ENCODE measurements around the gene LMX1B.
A peak's percentile ranks its signal among the peaks of the same experiment; 100 is the strongest.

Gene LMX1B

DNA sequence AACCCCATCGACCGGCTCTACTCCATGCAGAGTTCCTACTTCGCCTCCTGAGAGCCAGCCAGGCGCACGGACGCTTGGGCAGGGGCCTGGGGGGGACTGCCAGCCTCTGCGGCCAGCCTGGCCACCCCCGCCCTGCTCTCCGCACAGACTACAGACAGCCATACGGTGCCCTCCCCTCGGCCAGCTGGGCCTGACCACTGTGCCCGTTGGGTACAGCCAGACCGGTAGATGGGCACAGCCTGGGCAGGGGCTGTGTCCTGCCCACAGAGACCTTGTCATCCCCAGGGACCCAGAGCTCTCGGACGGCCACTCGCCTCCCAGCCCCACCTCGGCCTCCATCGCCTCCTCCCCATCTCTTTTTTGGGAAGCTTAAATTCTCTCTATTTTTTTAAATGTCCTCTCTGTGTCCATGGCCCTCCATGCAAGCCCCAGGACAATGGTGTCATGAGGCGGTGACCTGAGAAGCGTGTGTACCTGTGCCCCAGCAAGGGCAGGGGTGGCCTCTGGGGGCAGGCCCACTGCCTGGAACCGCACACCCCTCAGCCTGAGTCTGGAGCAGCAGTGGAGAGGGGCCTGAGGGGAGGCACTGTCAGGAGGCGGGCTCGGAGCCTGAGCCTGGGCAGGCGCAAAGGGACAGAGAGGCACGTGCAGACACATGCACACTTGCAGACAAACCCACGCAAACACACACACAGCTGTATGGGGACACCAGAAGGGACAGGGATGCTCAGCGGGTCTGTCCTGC lies 82.8 kb downstream of the LMX1B start:
- no peak for DNase-seq (ENCODE audit: low spot score in 2 of 2)
- Mint-ChIP-seq H3K4me3 (no peak overlapping the region), H3K27me3 (peaks cover 70% of the 10 kb centered on the region), H3K27ac (ENCODE audit: low read depth) (no peak overlapping the region), H3K4me1 (no peaks in the 10 kb centered on the region), H3K36me3 (ENCODE audit: insufficient read depth) (peaks cover 2% of the 10 kb centered on the region), H3K9me3 (no peaks in the 10 kb centered on the region)
- no peak for ATAC-seq (replicated peaks; ENCODE audit: extremely low read depth, poor library complexity, severe bottlenecking)

DNA sequence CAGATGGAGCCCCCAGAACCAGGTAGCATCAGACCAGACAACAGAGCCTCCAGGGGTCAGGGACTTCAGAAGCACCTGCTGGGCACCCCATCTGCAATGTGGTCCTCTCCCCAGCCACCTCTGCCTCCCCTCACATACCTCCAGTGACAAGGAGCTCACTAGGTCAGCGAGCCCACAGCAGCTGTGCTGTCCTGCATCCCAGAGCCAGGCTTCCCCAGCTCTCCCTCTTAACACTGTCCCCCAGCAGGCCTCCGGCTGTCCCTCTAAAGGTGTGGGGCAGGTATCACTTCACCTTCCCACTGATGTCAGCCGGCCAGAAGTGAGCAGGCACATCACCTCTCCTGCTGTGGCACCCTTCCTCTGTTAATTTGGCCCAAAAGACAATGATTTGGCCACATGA lies 83.6 kb downstream of the LMX1B start:
- DNase-seq (ENCODE audit: low spot score in 2 of 2): no peak
- Mint-ChIP-seq H3K27ac (ENCODE audit: low read depth) (no peak overlapping the region), H3K27me3 (peaks cover 70% of the 10 kb centered on the region), H3K36me3 (ENCODE audit: insufficient read depth) (peaks cover 2% of the 10 kb centered on the region), H3K4me3 (no peak overlapping the region), H3K4me1 (no peaks in the 10 kb centered on the region), H3K9me3 (no peaks in the 10 kb centered on the region)
- no peak for ATAC-seq (replicated peaks; ENCODE audit: extremely low read depth, poor library complexity, severe bottlenecking)

DNA sequence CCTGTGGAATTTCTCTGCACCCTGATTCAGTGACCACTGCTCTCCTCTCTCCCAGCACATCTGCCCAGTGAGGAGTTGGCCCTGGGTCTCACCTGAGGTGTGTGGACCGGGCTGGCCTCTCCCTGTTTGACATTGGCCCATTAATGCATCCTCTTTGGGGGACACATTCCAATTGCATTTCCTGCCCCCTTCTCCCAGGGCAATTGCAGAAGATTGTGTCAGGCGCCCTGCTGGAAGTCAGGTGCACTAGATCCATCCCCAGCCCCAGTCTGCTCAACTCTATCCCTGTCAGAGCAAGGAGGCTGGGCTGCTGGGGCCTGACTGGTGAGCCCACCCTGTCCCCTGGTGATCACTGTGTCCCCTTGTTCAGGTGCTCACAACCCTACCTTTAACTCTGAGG lies 84.5 kb downstream of the LMX1B start:
- H3K4me3 Mint-ChIP-seq: no peak overlapping the region

DNA sequence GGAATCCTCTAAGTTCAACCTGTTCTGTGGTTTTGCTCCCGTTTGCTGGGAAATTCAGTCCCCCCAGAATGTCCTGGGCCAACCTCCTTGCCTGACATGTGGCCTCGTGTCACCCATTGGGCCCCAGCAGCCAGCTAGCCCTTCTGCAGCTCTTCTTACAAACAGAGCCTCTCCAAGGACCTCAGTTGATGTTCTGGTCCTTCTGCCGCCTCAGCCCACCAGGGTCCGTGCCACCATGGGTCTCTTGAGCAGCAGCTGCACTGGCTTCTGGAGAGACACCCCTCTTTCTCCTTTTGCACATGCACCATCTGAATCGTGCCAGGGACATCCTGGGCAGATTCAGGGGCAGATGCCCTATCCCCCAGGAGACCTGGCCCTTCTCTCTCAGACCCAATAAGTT lies 85.0 kb downstream of the LMX1B start:
- Mint-ChIP-seq H3K36me3 (ENCODE audit: insufficient read depth) (peaks cover 2% of the 10 kb centered on the region), H3K9me3 (no peaks in the 10 kb centered on the region), H3K4me1 (no peaks in the 10 kb centered on the region), H3K4me3 (no peak overlapping the region), H3K27me3 (peaks cover 76% of the 10 kb centered on the region), H3K27ac (ENCODE audit: low read depth) (no peak overlapping the region)
- no peak for DNase-seq (ENCODE audit: low spot score in 2 of 2)
- ATAC-seq (replicated peaks; ENCODE audit: extremely low read depth, poor library complexity, severe bottlenecking): no peak

More for the DNA sequence above, 84.5 kb downstream of the LMX1B start:
- H3K36me3 Mint-ChIP-seq (ENCODE audit: insufficient read depth): peaks cover 2% of the 10 kb centered on the region
- ATAC-seq (replicated peaks; ENCODE audit: extremely low read depth, poor library complexity, severe bottlenecking) (no peak), DNase-seq (ENCODE audit: low spot score in 2 of 2) (no peak)
- H3K9me3 Mint-ChIP-seq: no peaks in the 10 kb centered on the region
- no peak overlapping the region for H3K27ac Mint-ChIP-seq (ENCODE audit: low read depth)
- H3K27me3 Mint-ChIP-seq: peaks cover 71% of the 10 kb centered on the region
- no peaks in the 10 kb centered on the region for H3K4me1 Mint-ChIP-seq

DNA sequence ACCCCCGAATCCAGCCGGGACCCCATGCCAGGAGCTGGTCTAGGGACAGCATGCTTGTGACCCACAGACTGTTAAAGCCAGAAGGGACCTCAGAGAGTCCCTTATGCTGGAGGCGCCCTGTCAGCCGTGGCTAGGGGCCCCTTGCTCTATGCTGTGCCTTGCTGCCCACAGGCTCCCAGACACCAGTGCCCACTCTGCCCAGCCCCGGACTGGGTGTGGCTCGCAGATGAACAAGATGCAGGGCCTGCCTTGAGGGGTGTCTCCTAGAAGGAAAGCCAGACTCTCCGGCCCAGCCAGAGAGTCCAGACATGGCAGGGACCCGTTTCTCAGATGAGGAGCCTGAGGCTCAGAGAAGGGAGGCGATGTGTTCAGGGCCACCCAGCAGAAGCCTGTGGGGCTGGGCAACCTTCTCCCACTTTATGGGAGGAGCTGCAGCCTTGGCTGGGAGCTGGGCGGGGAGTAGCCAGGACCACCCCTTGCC lies 85.7 kb downstream of the LMX1B start:
- H3K36me3 Mint-ChIP-seq (ENCODE audit: insufficient read depth): peaks cover 2% of the 10 kb centered on the region
- no peak for DNase-seq (ENCODE audit: low spot score in 2 of 2)
- H3K27ac Mint-ChIP-seq (ENCODE audit: low read depth): no peak overlapping the region
- no peaks in the 10 kb centered on the region for H3K9me3 Mint-ChIP-seq
- no peak overlapping the region for H3K4me3 Mint-ChIP-seq
- H3K27me3 Mint-ChIP-seq: peaks cover 82% of the 10 kb centered on the region
- ATAC-seq (replicated peaks; ENCODE audit: extremely low read depth, poor library complexity, severe bottlenecking): no peak
- no peaks in the 10 kb centered on the region for H3K4me1 Mint-ChIP-seq

DNA sequence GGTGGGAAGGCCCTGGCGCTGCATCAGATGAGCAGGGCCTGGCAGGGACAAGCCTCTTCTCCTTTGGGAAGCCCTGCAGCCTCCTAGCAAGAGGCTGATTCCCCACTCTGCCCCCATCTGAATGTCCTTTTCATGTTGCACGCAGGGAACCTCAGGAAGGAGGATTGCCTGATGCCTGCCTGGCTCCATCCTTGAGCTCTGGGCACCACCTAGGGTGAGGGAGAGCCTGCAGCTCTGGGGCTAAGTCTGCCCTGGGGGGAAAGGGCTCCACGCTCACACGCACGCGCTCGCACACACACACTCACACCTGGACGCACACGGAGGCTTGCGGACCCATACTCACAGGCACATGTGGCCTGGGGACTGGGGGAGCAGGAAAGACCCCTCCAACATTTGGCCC lies 86.6 kb downstream of the LMX1B start:
- Mint-ChIP-seq H3K27ac (ENCODE audit: low read depth) (no peak overlapping the region), H3K4me1 (peaks cover 4% of the 10 kb centered on the region), H3K27me3 (peaks cover 82% of the 10 kb centered on the region), H3K36me3 (ENCODE audit: insufficient read depth) (peaks cover 2% of the 10 kb centered on the region), H3K4me3 (no peak overlapping the region), H3K9me3 (no peaks in the 10 kb centered on the region)
- DNase-seq (ENCODE audit: low spot score in 2 of 2) (no peak), ATAC-seq (replicated peaks; ENCODE audit: extremely low read depth, poor library complexity, severe bottlenecking) (no peak)

DNA sequence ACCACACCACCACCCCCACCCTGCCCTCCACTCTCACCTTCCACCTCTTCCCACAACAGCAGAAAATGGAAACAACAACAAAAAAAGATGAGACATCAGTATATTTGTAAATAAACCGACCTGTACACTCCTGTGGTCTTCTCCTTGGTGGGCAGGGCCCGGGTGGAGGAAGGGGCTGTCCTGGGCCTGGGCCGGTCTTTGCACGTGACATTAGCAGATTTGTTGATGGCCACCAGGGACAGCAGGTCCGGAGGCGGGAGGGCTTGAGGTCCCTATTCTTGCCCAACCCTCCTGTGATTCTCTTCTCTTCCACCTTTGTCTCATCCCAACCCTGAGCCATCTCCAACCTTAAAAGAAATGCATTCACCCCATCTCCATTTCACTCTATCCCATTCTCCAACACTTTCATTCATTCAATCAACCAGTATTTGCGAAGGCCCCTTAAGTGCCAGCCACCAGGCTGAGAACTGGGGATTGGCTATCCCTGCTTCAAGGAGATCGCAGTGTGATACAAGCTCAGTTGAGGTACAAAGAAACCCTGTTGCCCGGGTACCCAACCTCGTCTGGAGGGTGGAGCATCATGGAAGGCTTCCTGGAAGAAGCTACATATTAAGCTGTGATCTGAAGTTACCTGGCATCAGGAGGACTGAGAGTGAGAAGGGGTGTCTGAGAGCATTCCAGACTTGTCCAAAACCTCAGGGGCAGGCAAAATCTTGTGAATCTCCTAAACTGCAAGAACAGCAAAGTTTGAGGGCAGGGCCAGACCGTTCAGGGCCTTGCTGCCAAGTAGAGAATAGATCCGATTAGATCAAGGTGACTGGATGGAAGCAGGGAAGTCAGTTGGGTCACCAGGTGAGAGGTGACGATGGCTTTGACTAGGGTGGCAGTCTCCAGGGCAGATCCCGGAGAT lies 87.4 kb downstream of the LMX1B start:
- peaks cover 8% of the 10 kb centered on the region for H3K4me1 Mint-ChIP-seq
- H3K4me3 Mint-ChIP-seq: no peak overlapping the region
- H3K36me3 Mint-ChIP-seq (ENCODE audit: insufficient read depth): peaks cover 2% of the 10 kb centered on the region
- no peak for DNase-seq (ENCODE audit: low spot score in 2 of 2)
- H3K27ac Mint-ChIP-seq (ENCODE audit: low read depth): no peak overlapping the region
- no peak for ATAC-seq (replicated peaks; ENCODE audit: extremely low read depth, poor library complexity, severe bottlenecking)
- no peaks in the 10 kb centered on the region for H3K9me3 Mint-ChIP-seq
- H3K27me3 Mint-ChIP-seq: peaks cover 79% of the 10 kb centered on the region

DNA sequence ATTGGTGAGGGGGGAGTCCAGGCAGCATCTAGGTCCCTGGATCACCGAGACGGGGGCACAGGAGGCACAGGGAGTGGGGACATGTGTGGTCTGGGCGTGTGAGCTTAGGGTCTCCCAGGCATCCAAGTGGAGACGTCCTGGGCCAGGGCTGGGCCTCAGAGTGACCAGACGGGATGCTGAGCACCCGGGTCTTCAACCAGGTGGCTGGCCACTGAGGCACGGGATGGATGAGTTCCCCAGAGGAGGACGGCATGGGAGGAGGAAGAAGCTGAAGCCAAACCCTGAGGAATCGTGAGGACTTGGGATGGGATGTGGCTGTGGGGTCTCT lies 88.0 kb downstream of the LMX1B start:
- peaks cover 12% of the 10 kb centered on the region for H3K4me1 Mint-ChIP-seq
- no peak overlapping the region for H3K27ac Mint-ChIP-seq (ENCODE audit: low read depth)
- H3K4me3 Mint-ChIP-seq: no peak overlapping the region
- H3K9me3 Mint-ChIP-seq: no peaks in the 10 kb centered on the region
- peaks cover 72% of the 10 kb centered on the region for H3K27me3 Mint-ChIP-seq
- ATAC-seq (replicated peaks; ENCODE audit: extremely low read depth, poor library complexity, severe bottlenecking) (no peak), DNase-seq (ENCODE audit: low spot score in 2 of 2) (no peak)
- H3K36me3 Mint-ChIP-seq (ENCODE audit: insufficient read depth): peaks cover 2% of the 10 kb centered on the region

DNA sequence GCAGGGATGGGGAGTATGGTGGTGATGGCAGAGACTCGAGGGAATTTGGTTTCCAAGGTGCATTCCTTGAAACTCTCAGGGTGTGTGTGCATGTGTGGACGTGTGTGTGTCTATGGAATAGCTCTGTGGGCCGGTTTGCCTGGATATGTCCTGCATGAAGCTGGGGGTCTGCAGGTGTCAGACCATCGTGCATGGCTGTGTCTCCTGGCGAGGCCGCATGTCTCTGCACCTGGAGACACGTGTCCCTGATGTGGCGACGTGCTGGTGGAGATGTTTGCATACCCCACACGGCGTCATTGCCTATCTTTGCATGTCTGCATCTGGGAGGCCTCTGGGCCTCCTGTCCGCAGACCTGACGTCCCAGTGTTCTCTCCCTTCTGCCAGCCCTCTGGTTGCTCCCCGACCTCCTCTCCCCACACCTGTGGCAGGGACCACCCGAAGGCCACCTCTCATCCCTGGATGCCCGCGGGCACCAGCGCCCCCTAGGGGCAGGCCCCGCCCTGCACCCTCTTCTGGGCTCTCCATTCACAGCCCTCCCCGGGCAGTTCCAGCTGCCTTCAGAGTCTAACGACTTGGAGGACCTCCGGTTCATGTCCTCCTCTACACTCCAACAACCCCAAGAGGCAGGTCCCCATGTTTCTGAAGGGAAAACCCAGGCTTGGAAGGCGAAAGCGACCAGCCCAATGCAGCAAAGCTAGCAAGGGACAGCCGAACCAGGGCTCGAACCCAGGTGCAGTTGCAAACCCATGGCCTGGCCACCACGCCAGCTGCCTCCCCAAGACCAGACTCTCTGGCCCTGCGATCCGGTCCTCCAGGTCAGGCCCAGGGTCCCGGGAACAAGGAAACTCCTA lies 88.6 kb downstream of the LMX1B start:
- peaks cover 69% of the 10 kb centered on the region for H3K27me3 Mint-ChIP-seq
- peak; percentile 22 for ATAC-seq (replicated peaks; ENCODE audit: extremely low read depth, poor library complexity, severe bottlenecking)
- no peak overlapping the region for H3K4me3 Mint-ChIP-seq
- H3K4me1 Mint-ChIP-seq: peaks cover 12% of the 10 kb centered on the region
- peaks cover 2% of the 10 kb centered on the region for H3K36me3 Mint-ChIP-seq (ENCODE audit: insufficient read depth)
- H3K27ac Mint-ChIP-seq (ENCODE audit: low read depth): no peak overlapping the region
- no peaks in the 10 kb centered on the region for H3K9me3 Mint-ChIP-seq
- no peak for DNase-seq (ENCODE audit: low spot score in 2 of 2)

DNA sequence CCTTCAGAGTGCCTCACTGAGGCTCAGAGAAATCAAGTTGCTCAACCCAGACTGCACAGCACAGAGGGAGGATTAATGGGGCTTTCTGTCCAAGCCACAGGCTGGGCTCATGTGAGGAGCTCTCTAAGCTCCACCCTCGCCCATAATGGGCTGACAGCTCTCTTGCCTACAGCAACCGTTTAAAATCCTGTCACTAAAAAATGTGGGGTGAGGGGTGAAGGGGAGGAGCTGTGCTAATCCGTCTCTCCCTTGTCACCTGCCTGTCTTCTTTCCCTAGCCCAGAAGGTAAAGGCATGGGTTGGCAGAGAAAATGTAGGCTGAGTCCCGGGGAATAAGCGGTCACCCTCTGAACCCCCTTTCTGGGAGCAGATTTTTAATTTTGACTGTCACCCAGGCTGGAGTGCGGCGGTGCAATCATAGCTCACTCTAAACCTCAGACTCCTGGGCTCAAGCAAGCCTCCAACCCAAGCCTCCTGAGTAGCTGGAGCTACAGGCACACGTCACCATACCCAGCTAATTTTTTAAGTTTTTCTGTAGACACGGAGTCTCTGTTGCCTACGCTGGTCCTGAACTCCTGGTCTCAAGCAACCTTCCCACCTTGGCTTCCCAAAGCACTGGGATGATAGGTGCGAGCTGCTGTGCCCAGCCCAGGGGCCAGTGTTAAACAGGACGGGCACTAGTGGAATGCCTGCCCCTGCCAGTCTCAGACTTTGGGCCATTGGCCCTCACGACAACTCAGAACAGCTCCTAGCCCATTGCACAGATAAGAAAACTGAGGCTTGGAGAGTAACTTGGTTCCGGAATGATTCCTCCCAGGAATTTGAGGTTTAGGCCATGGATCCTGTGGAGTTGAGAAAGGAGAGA lies 89.5 kb downstream of the LMX1B start:
- Mint-ChIP-seq H3K27ac (ENCODE audit: low read depth) (no peak overlapping the region), H3K4me3 (no peak overlapping the region), H3K27me3 (peaks cover 63% of the 10 kb centered on the region)

DNA sequence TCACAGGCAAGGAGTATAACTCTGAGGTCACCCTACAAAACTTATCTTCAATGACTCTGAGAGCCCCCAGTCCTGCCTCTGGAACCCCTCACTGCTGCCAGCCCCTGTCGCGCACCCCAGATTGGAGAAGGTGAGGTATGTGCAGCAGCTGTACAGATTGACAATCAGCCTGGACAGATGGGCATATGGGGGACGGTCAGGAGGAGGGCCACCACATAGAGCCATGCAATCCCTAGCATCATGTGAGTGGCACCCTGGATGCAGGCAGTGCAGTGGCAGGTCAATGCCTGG lies 90.1 kb downstream of the LMX1B start:
- DNase-seq (ENCODE audit: low spot score in 2 of 2): no peak
- Mint-ChIP-seq H3K4me1 (peaks cover 12% of the 10 kb centered on the region), H3K36me3 (ENCODE audit: insufficient read depth) (no peaks in the 10 kb centered on the region), H3K27ac (ENCODE audit: low read depth) (no peak overlapping the region), H3K9me3 (no peaks in the 10 kb centered on the region), H3K4me3 (no peak overlapping the region), H3K27me3 (peaks cover 59% of the 10 kb centered on the region)
- ATAC-seq (replicated peaks; ENCODE audit: extremely low read depth, poor library complexity, severe bottlenecking): no peak

More for the DNA sequence above, 89.5 kb downstream of the LMX1B start:
- Mint-ChIP-seq H3K36me3 (ENCODE audit: insufficient read depth) (no peaks in the 10 kb centered on the region), H3K9me3 (no peaks in the 10 kb centered on the region), H3K4me1 (peaks cover 12% of the 10 kb centered on the region)
- ATAC-seq (replicated peaks; ENCODE audit: extremely low read depth, poor library complexity, severe bottlenecking) (no peak), DNase-seq (ENCODE audit: low spot score in 2 of 2) (no peak)

Measured in central memory CD8-positive, alpha-beta T cell (primary cell).